ENCODE results near the gene GNG2. TPM values are rescaled to one million over a fixed set of nuclear protein-coding genes. Genes with fewer than 3 reads are reported as not detected.

GNG2 gene
- total RNA-seq: 10 to 100 TPM; 14.5 to 29.5 TPM
- long read RNA-seq, donor 1, partial matches to known transcripts: 0 of 5 reads
- long read RNA-seq, donor 1, other reads (novel, unspliced or antisense): 3 of 5 reads
- long read RNA-seq, donor 2, transcript GNG2-213 (4 exons, 2,125 nt): major isoform, 5 of 5 reads
- long read RNA-seq, donor 2, partial matches to known transcripts: 0 of 5 reads
- long read RNA-seq, donor 2, other reads (novel, unspliced or antisense): 0 of 5 reads

DNA sequence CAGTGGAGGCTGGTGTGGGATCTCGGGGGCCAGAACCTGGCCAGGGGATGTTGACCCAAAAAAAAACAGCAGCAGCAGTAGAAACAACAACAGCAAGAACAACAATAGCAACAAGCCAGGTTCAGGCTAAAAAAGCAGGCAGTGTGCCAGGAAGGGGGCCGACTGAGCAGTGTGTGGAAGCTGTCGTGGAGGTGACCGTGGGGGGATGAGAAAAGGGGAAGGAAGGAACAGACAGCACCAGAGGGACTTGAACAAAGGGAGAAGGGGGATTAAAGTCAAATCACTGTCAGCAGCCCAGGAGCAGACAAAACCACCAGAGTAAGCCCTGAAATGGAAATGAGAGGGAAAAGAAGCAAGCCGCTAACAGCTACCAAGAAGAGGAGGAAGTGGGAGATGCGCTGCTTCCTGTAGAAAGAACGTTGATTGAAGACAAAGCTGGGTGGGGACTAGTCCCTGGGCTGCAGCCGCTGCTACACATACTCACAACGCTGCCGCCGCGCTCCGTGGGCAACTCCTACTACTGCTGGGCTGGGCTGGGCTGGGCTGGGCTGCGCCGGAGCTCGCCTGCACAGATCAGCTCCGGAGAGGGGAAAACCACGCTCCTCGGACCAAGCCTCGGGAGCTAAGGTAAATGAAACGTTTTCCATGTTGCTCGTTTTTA is at the start of gene GNG2:
Gene GNG2 (plus strand): TSS at position 449 of the 661 bp plus-strand sequence. CDS start 90,067 bp downstream, outside the sequence.
- peak; percentile 95 for DNase-seq (ENCODE audit: low spot score)
- intact Hi-C loops (cut with DNase I): no loop called here

DNA sequence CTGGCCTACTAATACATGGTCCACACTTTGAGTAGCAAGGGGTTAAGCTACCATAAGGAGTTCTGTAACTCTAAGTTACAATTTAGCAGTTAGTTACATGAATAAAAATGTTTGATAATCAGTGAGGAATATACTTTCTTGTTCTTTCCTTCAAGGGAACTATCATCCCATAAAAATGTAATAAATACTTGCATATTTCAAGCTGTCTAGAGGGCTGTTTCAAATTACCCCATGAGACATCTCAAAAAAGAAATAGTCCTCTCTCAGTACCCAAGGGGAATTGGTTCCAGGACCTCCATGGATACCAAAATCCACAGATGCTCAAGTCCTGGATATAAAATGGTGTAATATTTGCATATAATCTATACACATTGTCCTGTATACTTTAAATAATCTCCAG is 48.7 kb upstream of the GNG2 start:
- intact Hi-C loops (cut with DNase I): no loop called here
- no peak for DNase-seq (ENCODE audit: low spot score)

DNA sequence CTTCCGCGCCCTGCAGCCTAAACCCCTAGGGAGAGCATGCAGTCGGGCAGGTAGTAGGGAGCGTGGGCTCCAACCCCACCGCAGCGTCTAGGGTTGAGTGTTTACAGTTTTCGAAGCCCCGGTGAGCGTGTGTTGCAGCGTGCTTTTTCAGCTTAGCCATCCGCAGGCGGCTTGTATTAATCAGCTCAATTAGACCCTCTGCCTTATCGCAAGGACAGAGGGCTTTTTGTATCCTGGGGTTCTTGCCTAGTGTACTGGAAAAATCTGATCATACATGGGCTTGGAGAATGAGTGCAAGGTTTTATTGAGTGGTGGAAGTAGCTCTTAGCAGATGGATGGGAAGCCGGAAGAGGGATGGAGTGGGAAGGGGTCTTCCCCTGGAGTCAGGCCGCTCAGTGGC is 44.4 kb upstream of the GNG2 start:
- no peak for DNase-seq (ENCODE audit: low spot score)
- intact Hi-C loops (cut with DNase I): no loop called here

DNA sequence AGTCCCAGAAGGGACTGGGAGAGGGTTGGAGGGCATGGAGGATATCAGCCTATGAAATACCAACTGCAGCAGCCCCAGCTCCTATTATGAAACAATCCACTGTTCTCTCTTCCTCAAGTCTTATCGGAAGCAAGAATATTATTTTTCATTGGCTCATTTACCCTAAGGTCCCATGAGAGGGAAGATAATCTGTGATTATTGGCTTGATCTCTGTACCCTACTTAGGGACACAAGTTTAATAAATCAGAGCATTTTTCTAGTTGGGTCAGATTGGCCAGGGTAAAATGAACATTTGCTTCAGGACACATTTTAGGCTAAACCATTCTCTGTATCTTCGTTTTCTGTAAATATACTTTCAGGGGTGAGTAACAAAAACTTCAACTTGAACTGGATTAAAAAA is 43.1 kb upstream of the GNG2 start:
- DNase-seq (ENCODE audit: low spot score): no peak
- intact Hi-C loops (cut with DNase I): no loop called here

DNA sequence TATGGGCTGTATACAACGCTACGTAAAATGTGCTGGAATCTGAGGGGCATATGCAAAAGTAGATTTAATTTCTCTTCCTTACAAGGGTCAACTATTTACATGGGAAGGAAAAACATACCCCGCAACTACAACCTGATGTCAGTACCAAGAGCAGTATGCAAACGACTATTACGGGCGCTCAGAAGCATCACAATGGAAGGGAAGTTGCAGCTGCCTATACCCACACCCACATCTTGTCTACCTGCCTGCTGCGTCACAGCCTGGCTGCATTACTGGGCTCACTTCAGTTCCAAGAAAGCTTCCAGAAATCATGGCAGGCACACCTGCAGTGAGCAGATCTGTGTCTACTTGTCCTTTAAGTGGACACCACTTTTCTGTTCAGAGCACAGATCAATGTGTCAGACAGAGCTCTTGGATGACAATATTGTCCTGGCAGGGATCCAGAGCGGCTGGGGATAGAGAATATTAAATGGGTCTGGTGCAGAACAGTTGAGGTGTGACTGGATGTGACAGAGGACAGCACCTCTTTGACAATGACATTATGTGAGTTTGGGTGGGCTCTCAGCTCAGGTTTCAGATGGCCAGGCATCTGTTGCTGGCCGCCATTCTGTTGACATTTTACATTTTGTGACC is 41.5 kb upstream of the GNG2 start:
- intact Hi-C loops (cut with DNase I): no loop called here
- no peak for DNase-seq (ENCODE audit: low spot score)

DNA sequence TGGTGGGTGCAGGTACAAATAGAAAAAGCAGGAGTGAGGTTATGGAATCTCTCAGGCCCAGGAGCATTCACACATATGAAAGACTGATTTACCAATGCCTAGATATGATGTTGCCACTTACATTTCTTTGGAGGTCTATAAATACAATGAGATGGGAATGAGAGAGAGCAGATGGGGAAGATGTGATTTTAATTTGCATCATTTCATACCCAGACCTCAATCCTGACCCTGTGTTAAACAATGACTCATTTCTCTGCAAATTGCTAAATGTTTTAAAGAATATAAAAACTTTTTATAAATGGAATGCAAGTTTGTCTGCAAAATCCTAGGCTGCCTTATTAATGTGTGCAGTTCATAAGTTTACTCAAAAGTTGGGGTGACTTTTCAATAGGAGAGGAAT is 38.6 kb upstream of the GNG2 start:
- intact Hi-C loops (cut with DNase I): no loop called here
- DNase-seq (ENCODE audit: low spot score): no peak

DNA sequence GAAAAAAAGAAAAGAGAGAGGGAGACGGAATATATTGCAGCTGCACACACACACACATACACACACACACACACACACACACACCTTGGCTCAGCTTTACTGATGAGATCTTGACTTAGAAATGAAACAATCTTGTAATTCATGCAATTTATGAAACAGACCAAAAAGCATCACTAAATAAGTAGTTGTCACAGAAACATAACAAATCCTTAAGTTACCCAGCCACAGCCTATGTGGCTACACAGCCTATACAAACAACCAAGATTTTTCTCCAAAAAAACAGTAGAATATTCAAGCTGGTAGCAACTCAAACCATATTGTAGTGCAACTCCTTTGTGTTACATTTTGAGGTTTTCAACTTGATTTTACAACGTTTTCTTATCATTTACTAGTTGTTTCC is 37.9 kb upstream of the GNG2 start:
- intact Hi-C loops (cut with DNase I): no loop called here
- no peak for DNase-seq (ENCODE audit: low spot score)

DNA sequence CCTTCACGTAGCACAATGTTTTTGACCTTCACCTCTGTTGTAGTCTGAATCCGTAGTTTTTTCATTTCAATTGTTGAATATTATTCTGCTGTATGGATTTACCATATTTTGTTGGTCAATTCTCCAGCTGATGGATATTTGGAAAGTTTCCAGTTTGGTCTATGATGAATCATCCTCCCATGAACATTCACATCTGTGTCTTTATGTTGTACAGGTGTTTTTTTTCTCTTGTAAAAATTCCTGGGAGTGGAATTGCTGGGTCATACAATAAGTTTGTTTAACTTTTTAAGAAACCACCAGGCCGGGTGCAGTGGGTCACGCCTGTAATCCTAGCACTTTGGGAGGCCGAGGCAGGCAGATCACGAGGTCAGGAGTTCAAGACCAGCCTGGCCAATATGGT is 36.7 kb upstream of the GNG2 start:
- intact Hi-C loops (cut with DNase I): no loop called here

DNA sequence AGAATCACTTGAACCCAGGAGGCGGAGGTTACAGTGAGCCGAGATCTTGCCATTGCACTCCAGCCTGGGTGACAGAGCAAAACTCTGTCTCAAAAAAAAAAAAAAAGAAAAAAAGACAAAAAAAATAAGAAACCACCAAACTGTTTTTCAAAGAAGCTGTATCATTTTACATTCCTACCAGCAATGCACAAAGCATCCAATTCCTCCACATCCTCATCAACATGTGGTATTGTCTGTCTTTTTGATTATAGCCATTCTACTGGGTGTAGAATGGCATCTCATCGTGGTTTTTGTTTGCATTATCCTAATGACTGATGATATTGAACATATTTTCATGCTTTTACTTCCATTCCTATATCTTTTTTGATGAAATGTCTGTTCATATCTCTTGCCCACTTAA is 36.2 kb upstream of the GNG2 start:
- DNase-seq (ENCODE audit: low spot score): no peak
- intact Hi-C loops (cut with DNase I): no loop called here

More for the DNA sequence above, 36.7 kb upstream of the GNG2 start:
- DNase-seq (ENCODE audit: low spot score): no peak

DNA sequence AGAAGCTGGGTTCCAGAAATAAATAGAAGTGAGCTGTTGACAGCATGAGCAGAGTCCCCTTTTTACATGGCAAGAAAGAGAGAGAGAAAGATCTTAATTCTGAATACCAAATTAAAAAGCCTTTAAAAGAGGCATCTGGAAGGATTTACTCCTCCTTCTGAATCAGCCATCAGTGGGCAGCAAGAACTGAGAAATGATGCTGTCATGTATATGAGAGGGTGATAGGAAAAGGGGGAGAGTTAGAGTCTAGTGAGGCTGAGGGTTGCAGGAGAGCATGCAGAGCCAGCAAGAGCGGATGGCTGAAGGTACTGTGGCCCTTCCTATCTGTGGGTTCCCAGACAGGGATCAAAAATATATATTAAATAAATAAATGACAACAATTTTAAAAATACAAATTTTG is 34.5 kb upstream of the GNG2 start:
- intact Hi-C loops (cut with DNase I): no loop called here
- no peak for DNase-seq (ENCODE audit: low spot score)

DNA sequence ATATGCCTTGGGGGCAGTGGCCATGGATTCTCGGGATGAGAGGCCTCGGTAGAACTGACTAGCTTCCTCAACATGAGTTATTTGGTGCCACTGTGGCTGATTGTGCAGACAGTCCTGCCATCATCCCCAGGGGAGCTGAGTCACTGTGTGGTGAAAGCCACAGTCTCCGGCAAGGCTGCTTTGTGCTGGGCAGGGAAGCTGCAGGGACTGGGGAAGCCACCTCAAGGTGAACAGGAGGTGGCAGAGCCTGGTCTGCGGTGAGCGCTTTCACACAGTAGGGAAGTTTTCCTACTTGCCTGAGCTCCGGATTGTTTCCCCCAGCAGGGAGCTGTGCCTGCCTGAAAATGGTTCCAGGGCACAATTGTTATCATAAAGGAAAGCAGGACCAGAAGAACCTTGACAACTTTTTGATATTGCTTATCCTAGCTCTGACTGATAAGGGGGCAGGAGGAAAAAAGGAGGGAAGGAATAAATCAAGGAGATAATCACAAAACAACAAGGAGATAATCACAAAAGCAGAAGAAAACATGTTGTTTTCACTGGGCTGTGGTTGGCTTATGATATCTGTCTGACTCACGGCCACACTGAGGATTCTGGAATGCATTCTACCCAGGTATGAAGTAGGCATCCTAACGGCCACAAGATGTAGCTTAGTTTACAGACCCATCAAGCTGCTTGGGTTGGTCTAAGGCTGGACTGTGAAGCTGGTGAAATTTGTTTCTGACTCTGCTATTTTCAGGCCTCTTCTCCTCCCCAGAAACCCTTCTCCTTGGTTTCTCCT is 32.2 kb upstream of the GNG2 start:
- no peak for DNase-seq (ENCODE audit: low spot score)
- intact Hi-C loops (cut with DNase I): no loop called here

DNA sequence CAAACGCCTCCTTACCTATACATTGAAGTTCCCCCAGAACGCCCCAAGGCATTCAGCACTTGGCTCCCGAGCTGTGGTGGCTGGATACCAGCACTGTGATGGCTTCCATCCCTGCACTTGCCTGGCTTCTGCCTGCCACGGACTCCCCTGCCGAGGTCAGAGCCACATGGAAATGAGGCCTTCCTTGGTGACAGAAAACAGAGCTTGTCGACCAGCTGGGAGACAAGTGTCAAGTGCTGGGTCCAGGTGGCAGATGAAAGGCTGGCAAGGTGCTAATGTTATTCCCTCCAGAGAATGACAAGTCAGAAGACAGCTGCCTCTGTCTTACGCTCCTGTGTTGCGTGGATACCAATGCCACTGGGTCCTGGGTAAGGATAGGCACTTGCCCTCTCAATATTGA is 26.2 kb upstream of the GNG2 start:
- intact Hi-C loops (cut with DNase I): no loop called here
- DNase-seq (ENCODE audit: low spot score): no peak

DNA sequence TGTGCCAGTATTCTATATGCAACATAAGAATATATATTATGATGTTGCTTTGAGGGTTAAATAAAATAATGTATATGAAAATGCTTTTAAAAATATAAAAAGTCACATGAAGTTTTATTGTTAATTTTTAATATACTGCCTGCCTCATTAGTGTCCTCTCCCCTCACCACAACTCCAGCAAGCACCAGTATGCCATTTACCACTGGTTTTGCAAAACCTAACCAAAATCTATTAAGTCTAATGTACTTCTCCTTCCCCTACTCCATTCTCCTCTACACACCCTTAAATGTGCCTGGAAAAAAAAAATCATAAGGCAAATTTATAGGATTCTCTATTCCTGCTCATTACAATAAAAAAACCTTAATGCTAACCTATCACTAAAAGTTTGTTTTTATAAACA is 24.0 kb upstream of the GNG2 start:
- intact Hi-C loops (cut with DNase I): no loop called here
- DNase-seq (ENCODE audit: low spot score): no peak

DNA sequence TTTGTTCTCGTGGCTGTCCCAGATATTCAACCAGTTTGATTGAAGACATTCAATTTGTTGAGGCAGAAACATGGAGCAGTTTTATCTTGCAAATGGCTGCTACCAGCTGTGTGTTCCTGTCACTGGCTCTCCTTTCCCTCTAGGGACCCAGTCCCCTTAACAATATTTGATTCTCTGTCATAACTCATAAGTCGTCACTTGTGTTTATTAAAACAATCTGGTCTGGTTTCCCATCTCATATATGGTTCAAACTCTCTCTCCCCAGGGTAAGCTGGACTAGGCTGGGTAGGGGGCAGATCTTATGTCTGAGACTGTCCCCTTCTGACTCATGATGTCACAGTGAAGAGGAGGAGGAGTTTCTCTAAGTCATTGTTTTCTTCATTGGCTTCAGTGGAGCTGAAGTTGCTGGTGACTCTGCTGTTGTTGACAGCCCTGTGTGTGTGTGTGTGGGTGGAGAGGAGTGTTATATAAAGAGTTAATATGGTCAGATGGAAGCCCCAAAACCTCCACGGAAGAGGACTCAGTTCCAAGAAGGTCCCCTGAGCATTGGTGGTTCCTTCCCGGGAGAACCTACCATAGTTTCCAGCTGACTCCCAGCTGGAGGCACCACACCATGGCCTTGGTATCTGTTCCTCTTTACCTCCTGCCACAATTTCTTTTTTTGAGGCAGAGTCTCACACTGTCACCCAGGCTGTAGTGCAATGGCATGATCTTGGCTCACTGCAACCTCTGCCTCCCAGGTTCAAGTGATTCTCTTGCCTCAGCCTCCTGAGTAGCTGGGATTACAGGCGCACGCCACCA is 16.1 kb upstream of the GNG2 start:
- no peak for DNase-seq (ENCODE audit: low spot score)
- intact Hi-C loops (cut with DNase I): no loop called here

DNA sequence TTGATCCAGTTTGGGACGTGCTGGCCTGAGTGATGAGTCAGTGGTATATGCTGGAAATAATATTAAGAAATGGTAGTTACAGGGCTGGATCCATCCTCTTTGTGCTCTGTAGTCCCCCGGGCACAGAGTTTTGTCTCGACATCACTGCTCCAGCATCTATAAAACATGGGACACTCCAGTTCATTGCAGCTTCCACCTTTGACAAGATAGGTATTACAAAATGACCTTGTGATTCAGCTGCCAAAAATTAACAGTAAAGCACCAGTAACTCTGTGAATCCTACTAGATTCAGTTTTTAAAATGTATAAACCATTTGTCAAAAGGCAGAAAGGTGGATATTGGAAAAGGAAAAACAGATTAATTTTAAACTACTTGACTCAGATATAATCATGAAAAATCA is 14.6 kb upstream of the GNG2 start:
- no peak for DNase-seq (ENCODE audit: low spot score)
- intact Hi-C loops (cut with DNase I): no loop called here

DNA sequence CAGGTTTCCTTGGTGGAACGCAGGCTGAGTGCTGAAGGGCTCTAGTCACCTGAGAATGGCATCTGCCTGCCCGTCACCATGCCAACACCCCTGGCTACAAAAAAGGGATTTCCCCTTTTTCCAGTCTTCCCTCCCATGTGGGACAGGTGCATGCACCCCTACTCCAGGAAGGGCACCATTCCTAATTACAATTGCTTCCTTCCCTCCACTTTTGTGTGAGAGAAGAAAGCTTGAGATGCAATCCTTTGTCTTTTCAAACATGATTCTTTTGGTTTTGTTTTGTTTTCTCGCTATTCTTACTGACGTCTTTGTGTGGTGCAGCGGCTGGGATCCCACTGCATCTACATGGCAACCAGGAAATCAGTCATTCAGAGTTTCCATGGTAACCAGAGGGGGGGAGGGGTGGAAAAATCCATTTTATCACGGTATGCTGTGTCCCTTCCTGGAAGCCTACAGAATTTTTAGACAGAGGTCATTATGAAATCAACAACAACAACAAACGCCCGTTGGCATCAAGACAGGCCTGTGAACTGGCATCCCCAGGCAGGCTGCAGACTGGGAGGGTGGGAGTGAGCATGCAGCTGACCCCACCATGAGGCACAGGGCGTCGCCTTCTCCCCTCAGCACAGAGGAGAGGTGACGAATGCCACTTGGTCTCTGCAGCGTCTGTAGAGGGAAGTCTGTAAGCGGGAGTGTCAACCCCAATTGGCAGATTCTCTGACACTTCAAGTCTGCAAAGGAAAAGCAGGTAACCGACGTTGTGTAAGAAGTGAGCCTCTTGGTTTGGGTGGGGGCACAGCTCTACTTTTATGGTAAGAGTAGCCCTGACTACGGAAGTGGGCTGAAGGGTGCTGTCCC is 13.6 kb upstream of the GNG2 start:
- DNase-seq (ENCODE audit: low spot score): peak; percentile 84
- intact Hi-C loops (cut with DNase I): no loop called here

DNA sequence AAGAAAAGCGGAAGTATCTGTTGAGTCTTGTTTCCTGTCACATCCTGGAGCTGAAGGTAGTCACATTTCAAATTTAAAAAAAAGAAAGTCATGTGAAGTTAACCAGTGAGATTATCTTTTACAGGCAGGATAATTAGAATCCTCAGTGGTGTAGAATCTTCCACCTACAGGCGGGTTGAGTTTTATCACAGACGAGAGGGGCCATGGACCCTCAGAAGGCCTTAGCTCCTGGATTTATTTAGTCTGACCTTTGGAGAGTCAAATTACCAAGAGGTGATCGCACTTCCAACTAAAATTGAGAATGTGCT is 13.0 kb upstream of the GNG2 start:
- no peak for DNase-seq (ENCODE audit: low spot score)
- intact Hi-C loops (cut with DNase I): no loop called here

DNA sequence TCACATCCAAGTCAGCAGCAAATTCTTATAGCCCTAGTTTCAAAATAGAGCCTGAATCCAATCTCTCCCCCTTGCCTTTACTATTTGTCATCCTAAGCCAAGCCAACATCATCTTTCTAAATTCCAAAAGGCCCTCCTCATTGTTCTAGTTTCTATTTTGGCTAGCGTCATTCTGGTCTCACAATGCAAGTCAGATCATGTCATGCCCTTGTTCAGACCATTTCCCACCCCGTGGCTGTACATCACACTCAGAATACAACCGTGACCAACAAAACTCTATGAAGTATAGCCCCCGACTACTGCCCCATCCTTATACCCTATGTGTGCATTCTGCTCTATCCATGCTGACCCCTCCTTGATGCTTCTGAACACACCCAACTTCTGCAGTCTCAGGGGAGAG is 12.3 kb upstream of the GNG2 start:
- intact Hi-C loops (cut with DNase I): no loop called here
- no peak for DNase-seq (ENCODE audit: low spot score)

DNA sequence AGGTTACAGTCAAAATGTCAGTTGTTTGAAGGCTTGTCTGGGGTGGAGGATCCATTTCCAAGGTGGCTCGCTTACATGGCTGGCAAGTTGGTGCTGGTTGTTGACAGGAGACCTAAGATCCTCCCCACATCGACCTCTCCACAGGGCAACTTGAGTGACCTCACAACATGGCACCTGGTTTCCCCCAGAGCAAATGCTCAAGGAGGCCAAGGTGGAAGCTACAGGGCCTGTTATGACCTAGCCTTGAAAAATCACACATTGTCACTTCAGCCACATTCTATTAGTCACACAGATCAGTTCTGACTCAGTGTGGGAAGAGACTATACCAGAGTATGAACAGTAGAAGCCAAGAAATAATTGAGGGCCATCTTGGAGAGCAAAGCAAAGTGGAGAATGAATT is 11.3 kb upstream of the GNG2 start:
- DNase-seq (ENCODE audit: low spot score): no peak
- intact Hi-C loops (cut with DNase I): no loop called here
